ENCODE measurements around the gene RNF175.

Gene RNF175
- total RNA-seq: 0 to 2.3 (median 0.11) reads per million in 3 experiments

- DNase-seq: no peak
These were observed at the start of gene RNF175 for GRCh38 chr4:153759407-153760316. Gene RNF175 (minus strand): TSS chr4:153760024. CDS start chr4:153759862, 162 bp downstream.

DNA sequence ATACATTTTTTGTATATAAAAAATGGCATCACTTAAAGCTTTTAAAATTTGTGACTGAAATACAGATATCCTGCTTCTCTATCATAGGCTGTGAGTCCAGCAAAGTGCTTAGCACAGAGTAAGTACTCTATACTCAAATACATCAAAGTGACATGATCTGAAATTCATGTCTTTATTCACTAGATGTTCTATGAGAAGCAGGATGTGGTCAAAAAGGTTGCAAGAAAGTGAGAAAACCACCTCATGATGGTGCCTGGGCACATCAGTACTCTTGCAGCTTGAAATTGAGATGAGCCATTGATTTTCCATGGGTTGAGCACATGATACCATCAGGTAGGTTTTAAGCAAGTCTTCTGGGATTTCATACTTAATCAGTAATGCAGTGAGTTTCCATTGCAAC lies 49.5 kb upstream of the RNF175 start:
- peak; percentile 54 for DNase-seq

- no peak for DNase-seq
These were observed 48.4 kb upstream of the RNF175 start for GRCh38 chr4:153808175-153808574.

DNA sequence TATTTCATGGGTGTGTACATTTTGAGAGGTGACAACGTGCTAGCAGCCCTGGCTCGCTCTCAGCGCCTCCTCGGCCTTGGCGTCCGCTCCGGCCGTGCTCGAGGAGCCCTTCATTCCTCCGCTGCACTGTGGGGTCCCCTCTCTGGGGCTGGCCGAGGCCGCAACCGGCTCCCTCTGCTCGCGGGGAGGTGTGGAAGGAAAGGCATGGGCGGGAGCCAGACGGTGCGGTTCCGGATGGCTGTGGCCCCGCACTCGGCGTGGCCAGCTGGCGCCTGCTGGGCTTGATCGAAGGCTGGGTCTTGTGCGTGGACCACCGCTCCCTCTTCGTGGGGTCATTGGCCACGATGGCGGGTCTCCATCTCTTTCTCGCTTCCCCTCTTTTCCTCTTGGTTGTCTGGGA lies 46.2 kb upstream of the RNF175 start:
- no peak for DNase-seq

DNA sequence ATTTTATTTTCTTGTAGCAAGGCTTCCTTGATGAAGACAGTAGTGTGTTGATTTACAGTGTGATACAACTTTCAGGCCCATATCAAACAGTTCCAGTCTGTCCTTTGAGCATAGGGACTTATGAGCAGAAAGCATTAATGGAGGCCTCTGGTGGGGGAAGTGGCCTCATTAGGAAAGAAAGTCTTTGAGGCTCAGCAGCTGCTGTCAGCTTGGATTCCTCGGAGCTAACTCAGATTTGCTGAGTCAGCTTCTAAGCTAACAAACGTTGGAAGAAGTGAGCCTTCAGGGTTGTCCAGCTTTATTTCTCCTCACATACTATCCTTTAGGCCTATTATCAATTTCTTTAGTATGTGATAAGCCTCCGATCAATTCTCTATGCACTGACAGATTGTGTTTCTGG lies 44.9 kb upstream of the RNF175 start:
- DNase-seq: no peak

- DNase-seq: no peak
These were observed 39.9 kb upstream of the RNF175 start for GRCh38 chr4:153799694-153800074.

GRCh38 chr4:153798901-153799693 lies 39.3 kb upstream of the RNF175 start:
- DNase-seq: no peak

DNA sequence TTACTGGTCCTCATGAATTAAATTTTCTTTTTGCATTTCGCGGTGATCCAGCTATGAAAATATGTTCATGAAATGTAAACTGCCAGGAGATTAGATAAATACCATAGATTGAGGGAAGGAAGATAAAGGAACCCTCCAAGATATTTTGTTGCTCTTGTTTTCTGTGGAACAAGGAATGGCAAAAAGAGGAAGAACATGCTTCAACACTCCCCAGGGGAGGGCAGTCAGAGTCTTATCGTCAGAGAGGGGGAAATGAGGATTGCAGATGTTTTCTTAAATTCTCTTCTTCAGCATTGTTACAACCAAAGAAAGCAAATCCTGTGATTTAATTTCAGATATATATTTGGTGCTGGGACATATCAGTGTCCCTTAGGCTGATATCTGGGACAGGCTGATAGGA lies 38.6 kb upstream of the RNF175 start:
- no peak for DNase-seq

DNA sequence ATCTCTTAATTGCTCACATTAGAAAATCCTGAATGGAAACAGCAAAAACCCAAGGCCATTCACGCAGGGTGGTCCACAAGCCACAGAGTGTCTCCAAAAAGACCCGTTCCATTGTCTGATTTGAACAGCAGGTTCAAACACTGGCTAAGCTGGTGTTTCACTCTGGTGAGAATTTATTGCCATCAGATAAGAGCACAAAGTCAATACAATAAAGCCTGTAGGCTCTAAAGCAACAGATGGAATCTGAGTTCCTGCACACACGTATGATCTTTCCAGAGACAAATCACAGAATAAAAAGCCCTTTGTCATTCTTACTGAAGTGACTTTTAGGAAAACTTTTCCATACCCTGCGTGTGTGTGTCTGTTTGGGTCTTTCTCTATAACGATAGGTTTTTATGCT lies 34.2 kb upstream of the RNF175 start:
- DNase-seq: no peak

DNA sequence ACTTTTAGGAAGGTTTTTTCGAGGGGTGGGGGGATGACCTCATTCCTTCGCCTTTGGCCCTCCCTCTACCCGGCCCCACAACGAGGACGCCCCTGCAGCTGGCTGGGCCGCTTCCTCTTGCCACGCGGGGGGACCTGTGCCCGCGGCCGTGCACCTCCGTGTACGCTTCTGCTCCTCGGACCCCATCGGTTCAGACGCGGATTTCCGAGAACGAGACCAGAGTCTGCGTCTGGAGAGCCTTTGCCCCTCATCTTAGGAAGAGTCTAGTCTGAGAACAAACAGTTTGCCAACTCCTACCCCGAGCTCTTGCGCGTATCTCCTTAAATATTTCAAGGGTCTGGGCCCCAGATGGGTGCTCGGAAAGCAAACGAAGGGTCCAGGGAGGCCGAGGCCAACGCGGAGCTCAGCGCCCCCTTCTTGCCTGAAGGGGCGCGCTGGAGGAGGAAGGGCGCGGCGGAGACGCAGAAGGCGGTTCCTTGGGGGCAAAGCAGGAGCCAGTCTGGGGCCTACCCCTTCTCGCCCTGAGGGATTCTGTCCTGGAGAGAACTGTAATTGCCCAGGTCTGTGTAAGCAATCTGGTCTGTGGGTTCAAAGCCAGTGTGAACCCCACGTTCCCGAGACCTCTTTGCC lies 32.9 kb upstream of the RNF175 start:
- DNase-seq: no peak

DNA sequence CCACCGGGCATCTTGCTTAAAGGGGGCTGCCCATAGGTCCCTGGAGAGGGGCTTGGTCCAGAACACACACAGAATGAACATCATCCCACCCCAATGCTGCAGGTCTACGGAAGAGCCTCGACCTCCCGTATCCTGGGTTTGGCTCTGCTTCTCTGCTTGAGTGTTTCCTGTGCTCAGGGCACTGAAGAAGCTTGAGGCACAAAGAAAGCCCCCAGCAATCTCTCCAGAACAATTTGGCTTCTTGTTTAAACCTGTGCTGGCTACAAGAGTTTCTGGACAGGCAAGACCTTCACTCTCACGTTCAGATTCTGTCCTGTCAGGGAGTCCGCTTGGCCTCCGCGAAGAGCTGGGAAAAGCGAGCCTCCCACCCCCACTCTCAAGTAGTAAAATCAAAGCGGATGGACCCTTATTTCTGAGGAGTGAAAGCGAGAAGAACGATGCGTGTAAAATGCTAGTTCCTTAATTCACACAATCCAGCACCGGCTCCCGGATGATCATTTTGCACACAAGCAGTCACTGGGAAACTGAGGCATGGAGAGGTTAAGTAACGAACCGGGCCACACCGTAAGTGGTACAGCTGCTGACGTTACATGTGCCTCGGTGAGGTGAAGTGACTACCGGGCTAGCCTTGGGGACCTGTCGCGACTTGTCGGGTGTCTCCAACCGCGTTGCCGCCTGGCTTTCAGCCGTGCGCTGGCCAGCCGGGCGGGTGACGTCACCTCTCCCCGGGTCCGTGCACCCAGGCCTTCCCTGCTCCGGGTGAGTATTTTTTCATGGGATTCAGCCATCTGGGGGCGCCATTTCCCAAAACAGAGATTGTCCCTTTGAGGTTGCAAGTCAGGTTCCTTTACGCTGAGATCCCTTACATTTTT lies 32.2 kb upstream of the RNF175 start:
- DNase-seq: no peak

DNA sequence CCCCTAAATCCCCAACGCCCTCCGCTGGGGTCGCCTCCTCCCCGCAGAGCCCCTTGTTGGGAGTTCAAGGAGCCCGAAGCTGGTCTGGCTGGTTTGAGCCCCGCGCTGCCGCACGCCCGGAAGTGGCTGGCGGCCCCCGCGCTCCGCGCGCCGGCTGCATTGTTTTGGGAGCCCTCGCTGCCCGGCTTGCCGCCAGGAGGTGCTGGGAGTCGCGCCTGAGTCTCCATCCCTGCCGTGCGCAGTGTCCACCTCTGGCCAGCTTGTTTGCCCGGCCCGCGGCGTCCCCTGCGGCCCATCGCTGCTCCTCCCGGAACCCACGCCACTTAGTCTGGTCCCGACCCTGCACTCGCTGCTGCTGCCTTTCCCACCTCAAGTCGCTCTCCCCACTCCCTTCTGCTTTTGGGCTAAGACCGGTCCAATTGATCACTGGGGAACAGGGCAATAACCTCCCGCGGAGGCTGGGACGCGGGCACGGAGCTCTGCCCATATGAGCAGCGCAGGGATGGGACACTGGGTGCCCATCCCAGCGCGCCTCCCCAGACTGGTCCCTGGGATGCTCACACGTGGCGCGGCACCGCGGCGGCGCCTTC lies 31.2 kb upstream of the RNF175 start:
- DNase-seq: no peak

- DNase-seq: no peak
These were observed 30.7 kb upstream of the RNF175 start for GRCh38 chr4:153790500-153790865.

- DNase-seq: no peak
These were observed 30.1 kb upstream of the RNF175 start for GRCh38 chr4:153789741-153790499.

- no peak for DNase-seq
These were observed 28.8 kb upstream of the RNF175 start, which contains the start of gene SFRP2 for GRCh38 chr4:153788413-153789276. Gene SFRP2 (minus strand): TSS chr4:153789083. CDS start chr4:153788835, 248 bp downstream.

DNA sequence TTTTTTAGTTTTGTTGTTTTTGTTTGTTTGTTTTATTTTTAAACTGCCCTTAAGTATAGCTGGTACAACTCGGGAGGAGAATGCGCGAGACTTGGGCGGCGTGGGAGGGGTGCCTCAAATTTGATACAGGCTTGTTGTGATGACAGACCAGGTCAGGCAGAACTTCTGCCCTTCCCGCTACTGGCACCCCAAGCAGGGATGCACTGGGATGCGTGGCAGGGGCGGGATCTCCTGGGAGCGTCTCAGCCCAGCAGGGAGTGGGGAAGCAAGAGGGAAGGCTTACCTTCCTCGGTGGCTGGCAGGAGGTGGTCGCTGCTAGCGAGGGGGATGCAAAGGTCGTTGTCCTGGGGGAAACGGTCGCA lies 28.2 kb upstream of the RNF175 start:
- no peak for DNase-seq

DNA sequence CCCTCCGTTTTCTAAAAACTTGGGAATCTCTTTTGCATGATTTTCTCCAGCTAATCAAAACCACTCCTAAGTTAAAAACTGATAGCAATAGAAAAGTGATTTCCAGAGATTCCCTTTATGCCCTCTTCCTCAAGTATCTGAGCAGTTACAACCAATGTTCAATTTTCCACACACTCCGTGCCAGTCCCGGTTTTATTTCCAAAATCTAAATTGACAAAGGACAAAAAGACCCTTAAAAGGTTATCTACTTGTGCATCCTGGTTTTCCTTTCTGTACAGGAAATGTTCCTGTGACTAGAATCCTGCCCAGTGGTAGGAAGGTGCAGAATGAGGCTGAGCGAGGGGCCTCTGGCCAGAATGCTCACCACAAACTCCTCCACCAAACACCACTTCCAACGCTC lies 27.8 kb upstream of the RNF175 start:
- DNase-seq: no peak

GRCh38 chr4:153787061-153787560 lies 27.3 kb upstream of the RNF175 start:
- DNase-seq: no peak

DNA sequence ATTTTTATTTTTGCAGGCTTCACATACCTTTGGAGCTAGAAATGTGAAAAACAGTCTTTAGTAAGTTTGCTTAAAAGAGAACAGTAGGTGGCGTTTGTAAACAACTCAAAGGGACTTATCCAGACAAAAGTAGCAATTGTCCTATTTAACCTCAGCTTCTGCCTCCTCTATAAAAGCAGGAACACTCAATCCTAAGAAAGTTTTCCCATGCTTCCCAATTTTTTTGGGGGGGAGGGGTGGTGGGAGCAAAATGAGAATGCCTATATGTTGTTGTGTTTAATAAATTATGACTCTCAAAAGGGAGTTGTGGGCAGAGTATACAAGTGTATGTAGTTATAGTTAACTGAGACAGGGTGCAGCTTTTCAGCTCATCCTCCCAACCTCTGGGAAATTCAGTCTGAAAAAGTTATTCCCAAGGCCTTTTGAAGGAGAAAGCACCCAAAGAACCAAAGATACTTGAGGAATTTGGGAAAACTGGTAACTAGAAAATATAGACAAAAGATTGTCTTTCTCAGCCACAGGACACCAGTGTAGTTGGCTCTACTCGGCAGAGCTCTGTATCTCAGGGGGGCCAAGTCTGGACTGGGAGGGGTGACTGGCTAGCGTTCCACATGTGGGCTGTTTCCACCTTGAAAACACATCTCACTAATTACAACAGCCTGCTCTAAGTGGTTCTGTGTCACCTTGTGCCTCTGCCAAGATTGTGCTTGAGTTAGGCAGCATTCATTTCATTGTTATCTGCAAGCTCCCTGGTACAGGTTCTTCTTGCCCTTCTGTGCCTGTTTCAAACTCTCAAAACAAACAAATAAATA lies 26.3 kb upstream of the RNF175 start:
- no peak for DNase-seq
